ENCODE measurements around the gene TSC2.
"Not testable (repeated sequence)": the region's sequence is repeated elsewhere in the genome, so short reads cannot be mapped to it uniquely, and the experiment has no call there.

The TSC2 gene

GRCh38 chr16:2005646-2006045, 42.1 kb upstream of the TSC2 start:
- no peak for DNase-seq (ENCODE audit: low spot score in 2 of 2)
- Histone ChIP-seq H3K4me1 (peaks cover 25% of the 10 kb centered on the region), H3K36me3 (replicated peaks) (peaks cover 53% of the 10 kb centered on the region), H3K4me3 (no peak overlapping the region), H3K27me3 (ENCODE audit: low read depth) (no peaks in the 10 kb centered on the region), H3K9me3 (no peaks in the 10 kb centered on the region)
- in situ Hi-C loops (cut with MboI; ENCODE audit: low sequenced_read_pairs), result no loop called here

- Histone ChIP-seq H3K27me3 (ENCODE audit: low read depth) (no peaks in the 10 kb centered on the region), H3K9me3 (no peaks in the 10 kb centered on the region), H3K36me3 (replicated peaks) (peaks cover 49% of the 10 kb centered on the region), H3K4me1 (peaks cover 26% of the 10 kb centered on the region), H3K4me3 (no peak overlapping the region)
- DNase-seq (ENCODE audit: low spot score in 2 of 2), result no peak
- in situ Hi-C loops (cut with MboI; ENCODE audit: low sequenced_read_pairs), result no loop called here
These were observed 41.5 kb upstream of the TSC2 start for GRCh38 chr16:2006317-2006716.

GRCh38 chr16:2007081-2007836, 40.5 kb upstream of the TSC2 start:
- H3K9me3 ChIP-seq, result no peaks in the 10 kb centered on the region
- H3K27me3 ChIP-seq (ENCODE audit: low read depth), result no peaks in the 10 kb centered on the region
- DNase-seq (ENCODE audit: low spot score in 2 of 2), result no peak
- H3K4me1 ChIP-seq, result peaks cover 26% of the 10 kb centered on the region
- H3K36me3 ChIP-seq (replicated peaks), result peaks cover 39% of the 10 kb centered on the region
- in situ Hi-C loops (cut with MboI; ENCODE audit: low sequenced_read_pairs), result no loop called here
- H3K4me3 ChIP-seq, result peak overlapping the region; percentile 78

- peaks cover 31% of the 10 kb centered on the region for H3K36me3 ChIP-seq (replicated peaks)
- H3K4me1 ChIP-seq, result peaks cover 26% of the 10 kb centered on the region
- in situ Hi-C loops (cut with MboI; ENCODE audit: low sequenced_read_pairs), result no loop called here
- H3K9me3 ChIP-seq, result no peaks in the 10 kb centered on the region
- H3K4me3 ChIP-seq, result peak overlapping the region; percentile 78
- DNase-seq (ENCODE audit: low spot score in 2 of 2), result no peak
- no peaks in the 10 kb centered on the region for H3K27me3 ChIP-seq (ENCODE audit: low read depth)
These were observed 39.7 kb upstream of the TSC2 start for GRCh38 chr16:2008009-2008526.

- H3K27me3 ChIP-seq (ENCODE audit: low read depth), result no peaks in the 10 kb centered on the region
- peak overlapping the region; percentile 78 for H3K4me3 ChIP-seq
- in situ Hi-C loops (cut with MboI; ENCODE audit: low sequenced_read_pairs), result no loop called here
- no peaks in the 10 kb centered on the region for H3K9me3 ChIP-seq
- DNase-seq (ENCODE audit: low spot score in 2 of 2), result peak in 1 of 2 experiments; percentile 66
- H3K36me3 ChIP-seq (replicated peaks), result peaks cover 26% of the 10 kb centered on the region
- peaks cover 26% of the 10 kb centered on the region for H3K4me1 ChIP-seq
These were observed 39.1 kb upstream of the TSC2 start for GRCh38 chr16:2008631-2009163.

- Histone ChIP-seq H3K4me3 (peak overlapping the region; percentile 78), H3K27me3 (ENCODE audit: low read depth) (no peaks in the 10 kb centered on the region), H3K36me3 (replicated peaks) (peaks cover 26% of the 10 kb centered on the region), H3K9me3 (no peaks in the 10 kb centered on the region), H3K4me1 (peaks cover 23% of the 10 kb centered on the region)
- in situ Hi-C loops (cut with MboI; ENCODE audit: low sequenced_read_pairs), result no loop called here
- no peak for DNase-seq (ENCODE audit: low spot score in 2 of 2)
These were observed 38.5 kb upstream of the TSC2 start for GRCh38 chr16:2009164-2009711.

GRCh38 chr16:2009791-2010510, 37.8 kb upstream of the TSC2 start, which contains the start of gene ZNF598:
ZNF598 (minus strand) TSS chr16:2009821.
- DNase-seq (ENCODE audit: low spot score in 2 of 2), result peak; percentile 76 to 86

GRCh38 chr16:2011726-2012125, 36.1 kb upstream of the TSC2 start:
- peaks cover 30% of the 10 kb centered on the region for H3K4me1 ChIP-seq
- H3K36me3 ChIP-seq (replicated peaks), result peaks cover 17% of the 10 kb centered on the region
- H3K9me3 ChIP-seq; H3K4me3 ChIP-seq; DNase-seq (ENCODE audit: low spot score in 2 of 2); H3K27me3 ChIP-seq (ENCODE audit: low read depth); in situ Hi-C loops (cut with MboI; ENCODE audit: low sequenced_read_pairs): not testable (repeated sequence)

More at GRCh38 chr16:2009791-2010510, 37.8 kb upstream of the TSC2 start, which contains the start of gene ZNF598:
- no peaks in the 10 kb centered on the region for H3K27me3 ChIP-seq (ENCODE audit: low read depth)
- H3K4me1 ChIP-seq, result peaks cover 21% of the 10 kb centered on the region
- H3K4me3 ChIP-seq, result peak within 1 kb of the TSS; percentile 78
- no peaks in the 10 kb centered on the region for H3K9me3 ChIP-seq
- in situ Hi-C loops (cut with MboI; ENCODE audit: low sequenced_read_pairs), result no loop called here
- peaks cover 26% of the 10 kb centered on the region for H3K36me3 ChIP-seq (replicated peaks)

- no peak for DNase-seq (ENCODE audit: low spot score in 2 of 2)
- peaks cover 15% of the 10 kb centered on the region for H3K4me1 ChIP-seq
- peaks cover 6% of the 10 kb centered on the region; the same call in 1 of the 2 replicates for H3K36me3 ChIP-seq (replicated peaks)
- H3K4me3 ChIP-seq, result no peak overlapping the region
- in situ Hi-C loops (cut with MboI; ENCODE audit: low sequenced_read_pairs), result no loop called here
- no peaks in the 10 kb centered on the region for H3K9me3 ChIP-seq
- H3K27me3 ChIP-seq (ENCODE audit: low read depth), result no peaks in the 10 kb centered on the region
These were observed 34.3 kb upstream of the TSC2 start for GRCh38 chr16:2013527-2013926.

- Histone ChIP-seq H3K36me3 (replicated peaks) (peaks cover 4% of the 10 kb centered on the region; the same call in 1 of the 2 replicates), H3K9me3 (no peaks in the 10 kb centered on the region), H3K27me3 (ENCODE audit: low read depth) (0 out of 2 replicates have a peak, but pooled peaks cover 6% of the 10 kb centered on the region), H3K4me3 (no peak overlapping the region), H3K4me1 (peaks cover 13% of the 10 kb centered on the region)
- in situ Hi-C loops (cut with MboI; ENCODE audit: low sequenced_read_pairs), result no loop called here
- DNase-seq (ENCODE audit: low spot score in 2 of 2), result peak; percentile 59 to 78
These were observed 32.5 kb upstream of the TSC2 start for GRCh38 chr16:2015117-2015946.

GRCh38 chr16:2015947-2016208, 31.9 kb upstream of the TSC2 start:
- in situ Hi-C loops (cut with MboI; ENCODE audit: low sequenced_read_pairs), result no loop called here

GRCh38 chr16:2016407-2016922, 31.3 kb upstream of the TSC2 start:
- H3K27me3 ChIP-seq (ENCODE audit: low read depth), result peaks cover 10% of the 10 kb centered on the region; the same call in 1 of the 2 replicates
- no peaks in the 10 kb centered on the region for H3K36me3 ChIP-seq (replicated peaks)
- DNase-seq (ENCODE audit: low spot score in 2 of 2), result peak in 1 of 2 experiments; percentile 46
- in situ Hi-C loops (cut with MboI; ENCODE audit: low sequenced_read_pairs), result no loop called here
- H3K4me1 ChIP-seq, result peaks cover 12% of the 10 kb centered on the region
- H3K9me3 ChIP-seq, result no peaks in the 10 kb centered on the region
- no peak overlapping the region for H3K4me3 ChIP-seq

More at GRCh38 chr16:2015947-2016208, 31.9 kb upstream of the TSC2 start:
- H3K4me3 ChIP-seq, result no peak overlapping the region
- no peaks in the 10 kb centered on the region for H3K36me3 ChIP-seq (replicated peaks)
- H3K4me1 ChIP-seq, result peaks cover 12% of the 10 kb centered on the region
- DNase-seq (ENCODE audit: low spot score in 2 of 2), result no peak
- H3K9me3 ChIP-seq, result no peaks in the 10 kb centered on the region
- peaks cover 10% of the 10 kb centered on the region; the same call in 1 of the 2 replicates for H3K27me3 ChIP-seq (ENCODE audit: low read depth)

GRCh38 chr16:2019518-2019920, 28.3 kb upstream of the TSC2 start, which contains the start of gene NPW:
NPW (plus strand) TSS chr16:2019785.
- Histone ChIP-seq H3K9me3 (no peaks in the 10 kb centered on the region), H3K4me1 (peaks cover 23% of the 10 kb centered on the region), H3K36me3 (replicated peaks) (no peaks in the 10 kb centered on the region), H3K27me3 (ENCODE audit: low read depth) (peaks cover 10% of the 10 kb centered on the region; the same call in 1 of the 2 replicates), H3K4me3 (peak within 1 kb of the TSS; percentile 33)
- in situ Hi-C loops (cut with MboI; ENCODE audit: low sequenced_read_pairs), result no loop called here
- DNase-seq (ENCODE audit: low spot score in 2 of 2), result peak in 1 of 2 experiments; percentile 65
